ENCODE results near the gene ADARB2.

- no peak for TF ChIP-seq CTCF (IDR thresholded peaks at IDR 0.05)
- TF ChIP-seq POLR2A (IDR thresholded peaks at IDR 0.05): no peak
- no peak for TF ChIP-seq POLR2AphosphoS5 (IDR thresholded peaks at IDR 0.05)
- TF ChIP-seq EP300 (IDR thresholded peaks at IDR 0.05): no peak
Measured at GRCh38 chr10:1390200-1390599, 347.1 kb downstream of the ADARB2 start.

Measured in suprapubic skin (tissue), 4 donors.